Body of pancreas (tissue), 4 donors: ENCODE results near the gene CUL4A. TPM values are rescaled to one million over a fixed set of nuclear protein-coding genes. Genes with fewer than 3 reads are reported as not detected.

Experiments
- ATAC-seq: fragments of 150-250 bp; one replicate; pipeline ENCODE4 v1.9.1; 2016
- DNase-seq, 4 donors: peaks; one replicate each; pipeline ENCODE4 v3.0.0-alpha.2; 2019
- H3K27ac ChIP-seq, 4 donors: fragments of 200-600 bp; sonication (generic); 1 replicate in 3 of 4; 2 replicates in 1 of 4; pipeline versions ENCODE4 v1.5.1 to v1.6.1; 2016 to 2019; ENCODE audit warnings: mild to moderate bottlenecking in 1 of 4, mixed read lengths in 1 of 4, moderate library complexity in 1 of 4
- H3K27me3 ChIP-seq, 2 donors: fragments of 200-600 bp; sonication (generic); one replicate each; pipeline ENCODE4 v1.6.0; 2016; ENCODE audit warnings: mild to moderate bottlenecking in 1 of 2
- H3K36me3 ChIP-seq, 2 donors: fragments of 200-600 bp; sonication (generic); replicated peaks in 1 of 2; 2 replicates each; pipeline ENCODE4 v1.5.1; 2016; ENCODE audit warnings: low read depth in 2 of 2; ENCODE audit not compliant: insufficient read depth in 1 of 2
- H3K4me1 ChIP-seq: fragments of 200-600 bp; sonication (generic); one replicate; pipeline ENCODE4 v1.6.0; 2016
- H3K4me3 ChIP-seq, 2 donors: fragments of 200-600 bp; sonication (generic); 1 replicate in 1 of 2; 2 replicates in 1 of 2; pipeline ENCODE4 v1.5.1; 2016 to 2019
- H3K9me3 ChIP-seq, 3 donors: fragments of 200-600 bp; sonication (generic); 1 replicate in 2 of 3; 2 replicates in 1 of 3; pipeline ENCODE4 v1.5.1; 2016
- POLR2A ChIP-seq, 3 donors: fragments of 450-650 bp; IDR thresholded peaks; one replicate each; pipeline ENCODE4 v1.6.1; 2016; ENCODE audit warnings: antibody characterized with exemption in 3 of 3, mild to moderate bottlenecking in 2 of 3
- WGBS, 2 donors: methylation state at CpG; one replicate each; pipeline ENCODE4 v1.1.5; 2017; 5-methylcytosine and 5-hydroxymethylcytosine counted together
- intact Hi-C: fragments of 100-400 bp; cut with DNase I; formaldehyde crosslinking; loops from one replicate; pipeline ENCODE4 v1.15.1; 2023
- total RNA-seq, 2 donors: library from RNA; depleted of rRNA; stranded (reverse); fragments of >200 nt; gene quantifications; one replicate each; pipeline ENCODE4 v1.1.0, GENCODE V29; 2016
- TF ChIP-seq, protein P1 (sequence below), 7 experiments: fragments of 450-650 bp in 4 of 7; fragments of 200-600 bp in 3 of 7; sonication (generic) in 3 of 7; IDR thresholded peaks; one replicate each; pipeline ENCODE4 v1.5.1; 2016 to 2019; ENCODE audit warnings: antibody characterized with exemption in 7 of 7

The CUL4A gene
- total RNA-seq, 2 donors from 2014 or later = 44.4 to 62.3 TPM

DNA sequence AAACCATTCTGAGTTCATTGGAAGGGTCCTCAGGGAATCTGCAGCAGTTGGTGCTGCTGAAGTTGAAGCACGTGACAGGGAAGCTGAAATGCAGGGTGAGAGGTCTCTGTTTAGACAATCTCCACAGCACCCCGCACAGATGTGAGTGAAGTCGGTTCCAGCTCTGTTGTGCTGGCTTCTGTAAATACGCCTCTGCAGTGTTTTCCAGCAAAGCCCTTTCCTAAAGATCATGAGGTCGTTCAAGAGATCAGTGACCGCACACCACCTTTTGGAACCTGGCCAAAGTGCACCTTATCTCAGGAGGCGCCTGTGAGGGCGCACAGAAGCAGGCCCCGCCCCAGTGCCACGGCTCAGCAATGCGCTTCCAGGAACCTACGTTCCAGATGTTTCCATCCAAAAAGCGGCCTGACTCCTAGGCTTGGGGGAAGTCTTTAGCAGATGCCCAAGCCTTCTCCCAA, 10.8 kb downstream of the CUL4A start:
- Histone ChIP-seq H3K4me3 (no peak overlapping the region), H3K27me3 (no peaks in the 10 kb centered on the region), H3K27ac (no peak overlapping the region), H3K36me3 (peaks cover 0 to 2% of the 10 kb centered on the region in 2 donors), H3K4me1 (peaks cover 29% of the 10 kb centered on the region), H3K9me3 (no peaks in the 10 kb centered on the region)
- 56 to 62% methylated on average over 13 of the region's 13 CpGs for WGBS, 2 donors
- DNase-seq = peak; percentile 29 to 39 (median 32)
- intact Hi-C loops = no loop called here
- ATAC-seq = no peak
- TF ChIP-seq, protein P1, sequence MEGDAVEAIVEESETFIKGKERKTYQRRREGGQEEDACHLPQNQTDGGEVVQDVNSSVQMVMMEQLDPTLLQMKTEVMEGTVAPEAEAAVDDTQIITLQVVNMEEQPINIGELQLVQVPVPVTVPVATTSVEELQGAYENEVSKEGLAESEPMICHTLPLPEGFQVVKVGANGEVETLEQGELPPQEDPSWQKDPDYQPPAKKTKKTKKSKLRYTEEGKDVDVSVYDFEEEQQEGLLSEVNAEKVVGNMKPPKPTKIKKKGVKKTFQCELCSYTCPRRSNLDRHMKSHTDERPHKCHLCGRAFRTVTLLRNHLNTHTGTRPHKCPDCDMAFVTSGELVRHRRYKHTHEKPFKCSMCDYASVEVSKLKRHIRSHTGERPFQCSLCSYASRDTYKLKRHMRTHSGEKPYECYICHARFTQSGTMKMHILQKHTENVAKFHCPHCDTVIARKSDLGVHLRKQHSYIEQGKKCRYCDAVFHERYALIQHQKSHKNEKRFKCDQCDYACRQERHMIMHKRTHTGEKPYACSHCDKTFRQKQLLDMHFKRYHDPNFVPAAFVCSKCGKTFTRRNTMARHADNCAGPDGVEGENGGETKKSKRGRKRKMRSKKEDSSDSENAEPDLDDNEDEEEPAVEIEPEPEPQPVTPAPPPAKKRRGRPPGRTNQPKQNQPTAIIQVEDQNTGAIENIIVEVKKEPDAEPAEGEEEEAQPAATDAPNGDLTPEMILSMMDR (IDR thresholded peaks at IDR 0.05) = no peak
- TF ChIP-seq POLR2A (IDR thresholded peaks at IDR 0.05) = no peak

DNA sequence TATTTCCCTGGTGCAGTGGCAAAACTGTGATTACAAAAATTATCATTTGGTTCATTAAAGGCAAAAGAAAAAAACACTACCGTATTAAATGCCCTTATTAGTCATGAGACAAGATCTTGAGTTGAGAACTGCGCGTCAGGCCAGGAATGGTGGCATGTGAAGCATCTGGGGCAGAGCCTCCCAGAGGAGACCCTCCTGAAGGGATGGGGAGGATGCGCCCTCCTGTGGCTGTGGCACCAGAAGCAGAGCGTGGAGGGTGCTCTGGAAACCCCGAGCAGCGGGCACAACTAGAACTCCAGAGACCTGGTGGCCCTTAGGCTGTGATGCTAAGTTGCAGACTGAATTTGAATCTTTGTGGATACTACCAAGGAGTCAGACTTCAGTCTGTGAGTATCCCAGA, 11.5 kb downstream of the CUL4A start:
- no peak for ATAC-seq
- Histone ChIP-seq H3K27me3 (no peaks in the 10 kb centered on the region), H3K36me3 (peaks cover 0 to 2% of the 10 kb centered on the region in 2 donors), H3K4me3 (no peak overlapping the region), H3K9me3 (no peaks in the 10 kb centered on the region), H3K27ac (no peak overlapping the region), H3K4me1 (peaks cover 22% of the 10 kb centered on the region)
- 95 to 97% methylated on average over 7 of the region's 7 CpGs for WGBS, 2 donors
- intact Hi-C loops = no loop called here
- TF ChIP-seq POLR2A (IDR thresholded peaks at IDR 0.05) = no peak
- TF ChIP-seq, protein P1 (IDR thresholded peaks at IDR 0.05) = no peak
- DNase-seq = no peak

DNA sequence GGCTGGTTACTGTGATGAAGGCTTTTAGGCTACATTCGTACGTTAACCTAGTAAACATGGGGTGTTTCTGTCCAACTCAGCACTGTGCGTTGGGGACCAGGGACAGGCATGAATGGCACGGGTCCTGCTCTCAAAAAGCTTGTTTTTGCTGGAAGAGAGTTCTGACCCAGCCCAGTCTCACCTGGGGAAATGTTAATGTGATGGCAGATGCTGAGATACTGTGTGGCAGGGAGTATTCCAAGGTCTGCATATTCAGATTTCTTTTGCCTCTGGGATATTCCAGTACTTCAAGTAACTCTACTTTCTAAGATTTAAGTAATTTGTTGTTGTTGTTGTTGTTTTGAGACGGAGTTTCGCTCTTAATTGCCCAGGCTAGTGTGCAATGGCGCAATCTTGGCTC, 13.7 kb downstream of the CUL4A start:
- no peak for DNase-seq
- H3K27me3 ChIP-seq = no peaks in the 10 kb centered on the region
- TF ChIP-seq POLR2A (IDR thresholded peaks at IDR 0.05) = no peak
- TF ChIP-seq, protein P1 (IDR thresholded peaks at IDR 0.05) = no peak
- no peaks in the 10 kb centered on the region for H3K9me3 ChIP-seq
- intact Hi-C loops = no loop called here
- WGBS, 2 donors = 91 to 99% methylated on average over 7 of the region's 7 CpGs
- peaks cover 0 to 5% of the 10 kb centered on the region in 2 donors for H3K36me3 ChIP-seq
- ATAC-seq = no peak
- no peak overlapping the region for H3K27ac ChIP-seq
- H3K4me1 ChIP-seq = peaks cover 7% of the 10 kb centered on the region
- no peak overlapping the region for H3K4me3 ChIP-seq

DNA sequence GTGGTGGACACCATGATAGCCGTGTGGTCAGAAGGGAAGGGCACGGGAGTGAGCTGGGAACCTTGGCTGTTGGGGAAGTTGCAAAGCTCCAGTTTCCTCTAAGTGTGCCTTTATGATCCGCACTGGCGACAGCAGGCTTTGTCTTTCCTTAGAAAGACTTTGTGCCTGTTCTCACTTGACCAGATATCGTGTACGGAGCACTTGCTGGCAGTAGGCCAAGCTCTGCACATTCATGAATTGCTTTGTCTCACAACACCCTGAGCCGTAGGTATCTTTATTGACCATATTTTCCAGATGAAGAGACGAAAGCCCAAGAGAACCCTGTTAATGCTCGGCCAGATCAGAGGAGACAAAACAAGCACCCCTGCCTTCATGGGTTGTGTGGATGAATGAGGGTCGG, 15.1 kb downstream of the CUL4A start:
- 86 to 99% methylated on average over 10 of the region's 10 CpGs for WGBS, 2 donors
- H3K27me3 ChIP-seq = no peaks in the 10 kb centered on the region

DNA sequence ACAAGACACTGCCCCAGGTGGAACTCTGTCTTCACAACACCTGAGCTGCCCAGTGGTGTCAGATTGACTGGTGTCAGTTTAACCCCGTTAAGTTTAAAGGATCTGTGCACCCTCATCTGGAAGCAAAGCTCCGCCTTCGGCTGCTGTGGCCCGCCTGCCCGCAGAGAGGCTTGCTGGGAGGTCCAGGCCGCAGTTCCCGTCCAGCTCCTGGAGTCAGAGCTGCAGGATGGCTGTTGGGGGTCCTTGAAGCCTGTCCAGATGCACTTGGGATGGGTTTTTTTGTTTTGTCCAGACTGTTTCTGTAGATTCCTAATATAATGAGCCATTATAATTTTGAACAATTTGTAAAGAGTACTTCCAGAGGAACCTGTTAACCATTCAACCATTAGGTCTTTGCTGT, 16.1 kb downstream of the CUL4A start:
- 88 to 92% methylated on average over 7 of the region's 7 CpGs for WGBS, 2 donors
- TF ChIP-seq POLR2A (IDR thresholded peaks at IDR 0.05) = no peak
- TF ChIP-seq, protein P1 (IDR thresholded peaks at IDR 0.05) = no peak
- no peaks in the 10 kb centered on the region for H3K9me3 ChIP-seq

More for the DNA sequence above, 15.1 kb downstream of the CUL4A start:
- DNase-seq (peak in 3 of 4 donors; percentile 15 to 41 (median 30)), ATAC-seq (no peak)
- Histone ChIP-seq H3K27ac (no peak overlapping the region), H3K4me3 (no peak overlapping the region), H3K9me3 (no peaks in the 10 kb centered on the region), H3K36me3 (peaks cover 0 to 10% of the 10 kb centered on the region in 2 donors), H3K4me1 (peaks cover 7% of the 10 kb centered on the region)
- TF ChIP-seq, protein P1 (IDR thresholded peaks at IDR 0.05) = no peak
- no peak for TF ChIP-seq POLR2A (IDR thresholded peaks at IDR 0.05)
- intact Hi-C loops = no loop called here

More for the DNA sequence above, 16.1 kb downstream of the CUL4A start:
- intact Hi-C loops = no loop called here
- ATAC-seq (no peak), DNase-seq (no peak)
- Histone ChIP-seq H3K27me3 (no peaks in the 10 kb centered on the region), H3K36me3 (peaks cover 0 to 13% of the 10 kb centered on the region in 2 donors), H3K4me3 (no peak overlapping the region), H3K27ac (no peak overlapping the region), H3K4me1 (peaks cover under 1% of the 10 kb centered on the region)
